DND-41 (cell line): ENCODE results near the gene TMEM207.

Experiments used
- ATAC-seq: fragments of 200-7000 bp; cut with Tn5 transposase; 3 replicates; pipeline ENCODE4 v1.9.1; 2021; ENCODE audit warnings: low read depth; ENCODE audit not compliant: insufficient read depth
- DNase-seq: peaks from one replicate; pipeline ENCODE4 v3.0.0-alpha.2; 2020
- H2AFZ ChIP-seq: 2 replicates; pipeline ENCODE4 v1.6.0; 2012; ENCODE audit warnings: low read depth, low read length
- H3K27ac ChIP-seq: 2 replicates; pipeline ENCODE4 v1.5.1; 2012; ENCODE audit warnings: low read length, inconsistent platforms
- H3K27me3 ChIP-seq: fragments of 200-600 bp; sonication (generic); 2 replicates; pipeline ENCODE4 v1.6.0; 2012; ENCODE audit warnings: low read length, mild to moderate bottlenecking, inconsistent platforms; ENCODE audit not compliant: insufficient read depth, poor library complexity
- H3K36me3 ChIP-seq: 2 replicates; pipeline ENCODE4 v1.5.1; 2012; ENCODE audit warnings: low read length, inconsistent platforms; ENCODE audit not compliant: insufficient read depth
- H3K4me1 ChIP-seq: 2 replicates; pipeline ENCODE4 v1.5.1; 2012; ENCODE audit warnings: mild to moderate bottlenecking, low read length; ENCODE audit not compliant: insufficient read depth
- H3K4me2 ChIP-seq: 2 replicates; pipeline ENCODE4 v1.6.0; 2012; ENCODE audit warnings: mild to moderate bottlenecking, moderate library complexity, low read length, inconsistent platforms; ENCODE audit not compliant: insufficient read depth
- H3K4me3 ChIP-seq, 2 experiments: fragments of 200-600 bp in 1 of 2; shearing (Covaris generic) in 1 of 2; 2 replicates each; pipeline ENCODE4 v1.5.1; 2012 to 2016; ENCODE audit warnings: inconsistent platforms in 2 of 2, low read length in 2 of 2, mild to moderate bottlenecking in 2 of 2, low read depth in 1 of 2, moderate library complexity in 1 of 2
- H3K79me2 ChIP-seq: 2 replicates; pipeline ENCODE4 v1.6.0; 2012; ENCODE audit warnings: low read length, inconsistent platforms; ENCODE audit not compliant: insufficient read depth
- H3K9ac ChIP-seq: 2 replicates; pipeline ENCODE4 v1.6.0; 2012; ENCODE audit warnings: low read depth, mild to moderate bottlenecking, inconsistent platforms, low read length, moderate library complexity
- H3K9me3 ChIP-seq: 2 replicates; pipeline ENCODE4 v1.5.1; 2012; ENCODE audit warnings: low read length, moderate library complexity, mild to moderate bottlenecking, inconsistent platforms; ENCODE audit not compliant: insufficient read depth, severe bottlenecking
- H4K20me1 ChIP-seq: 2 replicates; pipeline ENCODE4 v1.6.0; 2012; ENCODE audit warnings: low read length; ENCODE audit not compliant: insufficient read depth
- EZH2 ChIP-seq: IDR thresholded peaks from 3 replicates; pipeline ENCODE4 v1.6.1; 2012; ENCODE audit warnings: borderline replicate concordance, low read depth, mild to moderate bottlenecking, moderate library complexity, low read length, inconsistent platforms; ENCODE audit not compliant: severe bottlenecking
- TF ChIP-seq, protein P1 (sequence below): IDR thresholded peaks from 2 replicates; pipeline ENCODE4 v1.5.1; 2012; ENCODE audit warnings: borderline replicate concordance, low read length, moderate library complexity, mild to moderate bottlenecking; ENCODE audit not compliant: poor library complexity, severe bottlenecking; ENCODE audit errors: extremely low read depth

TMEM207 gene

GRCh38 chr3:190404715-190405114, 45.0 kb downstream of the TMEM207 start:
- Histone ChIP-seq H3K27me3 (no peaks in the 10 kb centered on the region), H3K27ac (no peak overlapping the region), H3K36me3 (no peaks in the 10 kb centered on the region), H3K9me3 (no peaks in the 10 kb centered on the region), H3K4me2 (no peak overlapping the region), H3K79me2 (no peaks in the 10 kb centered on the region), H4K20me1 (no peaks in the 10 kb centered on the region), H3K9ac (no peak overlapping the region), H3K4me3 (no peak overlapping the region), H2AFZ (no peak overlapping the region), H3K4me1 (no peaks in the 10 kb centered on the region)
- DNase-seq (no peak), ATAC-seq (no peak)
- TF ChIP-seq, protein P1, sequence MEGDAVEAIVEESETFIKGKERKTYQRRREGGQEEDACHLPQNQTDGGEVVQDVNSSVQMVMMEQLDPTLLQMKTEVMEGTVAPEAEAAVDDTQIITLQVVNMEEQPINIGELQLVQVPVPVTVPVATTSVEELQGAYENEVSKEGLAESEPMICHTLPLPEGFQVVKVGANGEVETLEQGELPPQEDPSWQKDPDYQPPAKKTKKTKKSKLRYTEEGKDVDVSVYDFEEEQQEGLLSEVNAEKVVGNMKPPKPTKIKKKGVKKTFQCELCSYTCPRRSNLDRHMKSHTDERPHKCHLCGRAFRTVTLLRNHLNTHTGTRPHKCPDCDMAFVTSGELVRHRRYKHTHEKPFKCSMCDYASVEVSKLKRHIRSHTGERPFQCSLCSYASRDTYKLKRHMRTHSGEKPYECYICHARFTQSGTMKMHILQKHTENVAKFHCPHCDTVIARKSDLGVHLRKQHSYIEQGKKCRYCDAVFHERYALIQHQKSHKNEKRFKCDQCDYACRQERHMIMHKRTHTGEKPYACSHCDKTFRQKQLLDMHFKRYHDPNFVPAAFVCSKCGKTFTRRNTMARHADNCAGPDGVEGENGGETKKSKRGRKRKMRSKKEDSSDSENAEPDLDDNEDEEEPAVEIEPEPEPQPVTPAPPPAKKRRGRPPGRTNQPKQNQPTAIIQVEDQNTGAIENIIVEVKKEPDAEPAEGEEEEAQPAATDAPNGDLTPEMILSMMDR: no peak
- TF ChIP-seq EZH2: no peak

DNA sequence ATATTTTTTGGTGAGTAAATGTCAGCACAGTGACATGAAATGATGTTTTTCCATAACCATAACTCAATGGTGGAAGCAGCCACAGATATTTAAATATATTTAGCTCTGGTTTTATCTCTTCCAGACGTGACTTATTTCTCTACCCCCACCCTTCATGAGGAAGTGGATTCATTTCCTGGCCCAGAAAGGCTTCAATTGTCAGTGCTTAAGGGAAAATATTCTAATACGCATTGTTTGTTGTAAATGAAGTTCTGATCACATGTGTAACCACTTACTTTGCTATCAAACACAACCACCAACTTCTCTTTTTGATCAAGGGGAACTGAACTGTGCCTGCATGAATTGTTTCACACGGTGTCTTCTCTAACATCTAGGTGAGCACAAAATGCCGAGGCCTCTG, 47.7 kb downstream of the TMEM207 start:
- ATAC-seq (no peak), DNase-seq (no peak)
- Histone ChIP-seq H3K36me3 (no peaks in the 10 kb centered on the region), H3K9me3 (no peaks in the 10 kb centered on the region), H3K79me2 (no peaks in the 10 kb centered on the region), H3K4me2 (no peak overlapping the region), H3K9ac (no peak overlapping the region), H2AFZ (no peak overlapping the region), H3K27ac (no peak overlapping the region), H3K4me3 (no peak overlapping the region), H3K4me1 (no peaks in the 10 kb centered on the region), H3K27me3 (no peaks in the 10 kb centered on the region), H4K20me1 (no peaks in the 10 kb centered on the region)
- TF ChIP-seq, protein P1: no peak
- no peak for TF ChIP-seq EZH2

DNA sequence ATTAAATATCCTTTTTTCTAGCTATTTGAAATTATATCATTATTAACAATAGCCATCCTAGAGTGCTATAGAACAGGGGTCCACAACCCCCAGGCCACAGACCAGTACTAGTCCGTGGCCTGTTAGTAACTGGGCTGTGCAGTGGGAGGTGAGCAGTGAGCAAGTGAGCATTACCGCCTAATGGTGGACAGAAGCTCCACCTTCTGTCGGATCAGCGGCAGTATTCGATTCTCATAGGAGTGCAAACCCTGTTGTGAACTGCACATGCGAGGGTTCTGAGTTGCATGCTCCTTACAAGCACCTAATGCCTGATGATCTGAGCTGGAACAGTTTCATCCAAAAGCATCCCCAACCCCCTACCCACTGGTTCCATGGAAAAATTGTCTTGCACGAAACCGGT, 50.0 kb downstream of the TMEM207 start:
- no peaks in the 10 kb centered on the region for H3K27me3 ChIP-seq
- no peaks in the 10 kb centered on the region for H3K36me3 ChIP-seq
- no peak overlapping the region for H3K4me2 ChIP-seq
- DNase-seq (no peak), ATAC-seq (no peak)
- no peak overlapping the region for H2AFZ ChIP-seq
- H3K9me3 ChIP-seq: no peaks in the 10 kb centered on the region
- no peaks in the 10 kb centered on the region for H3K4me1 ChIP-seq
- TF ChIP-seq, protein P1: no peak
- no peak for TF ChIP-seq EZH2
- no peak overlapping the region for H3K27ac ChIP-seq
- H3K79me2 ChIP-seq: no peaks in the 10 kb centered on the region
- no peaks in the 10 kb centered on the region for H4K20me1 ChIP-seq
- no peak overlapping the region for H3K9ac ChIP-seq
- no peak overlapping the region for H3K4me3 ChIP-seq

GRCh38 chr3:190397889-190398288, 51.8 kb downstream of the TMEM207 start:
- Histone ChIP-seq H3K36me3 (no peaks in the 10 kb centered on the region), H3K4me3 (no peak overlapping the region), H3K27ac (no peak overlapping the region), H3K4me2 (no peak overlapping the region), H3K4me1 (no peaks in the 10 kb centered on the region), H3K79me2 (no peaks in the 10 kb centered on the region), H3K9ac (no peak overlapping the region), H2AFZ (no peak overlapping the region), H3K27me3 (no peaks in the 10 kb centered on the region), H3K9me3 (no peaks in the 10 kb centered on the region), H4K20me1 (no peaks in the 10 kb centered on the region)
- ATAC-seq: no peak
- no peak for DNase-seq
- TF ChIP-seq, protein P1: no peak
- no peak for TF ChIP-seq EZH2
